ENCODE results near the gene PSPH.
A peak's percentile ranks its signal among the peaks of the same experiment; 100 is the strongest.
"Not testable (repeated sequence)": the region's sequence is repeated elsewhere in the genome, so short reads cannot be mapped to it uniquely, and the experiment has no call there.

The PSPH gene

GRCh38 chr7:56062382-56062781, 11.1 kb upstream of the PSPH start:
- DNase-seq, result no peak

GRCh38 chr7:56053993-56054392, 2.7 kb upstream of the PSPH start:
- DNase-seq, result no peak

GRCh38 chr7:56053379-56053778, 2.1 kb upstream of the PSPH start:
- no peak for DNase-seq

- DNase-seq, result no peak
Observed at GRCh38 chr7:56051053-56051338, 248 bp downstream of the PSPH start.

- not testable (repeated sequence) for DNase-seq
Observed at GRCh38 chr7:56048763-56049162, 2.5 kb downstream of the PSPH start.

GRCh38 chr7:56048245-56048644, 3.0 kb downstream of the PSPH start:
- no peak for DNase-seq

- not testable (repeated sequence) for DNase-seq
Observed at GRCh38 chr7:56047446-56048116, 3.7 kb downstream of the PSPH start.

- DNase-seq, result no peak
Observed at GRCh38 chr7:56046721-56047445, 4.4 kb downstream of the PSPH start.

GRCh38 chr7:56045758-56046157, 5.5 kb downstream of the PSPH start:
- not testable (repeated sequence) for DNase-seq

- no peak for DNase-seq
Observed at GRCh38 chr7:56040730-56041129, 10.5 kb downstream of the PSPH start.

- peak; percentile 90 for DNase-seq
Observed at GRCh38 chr7:56033671-56034432, 17.4 kb downstream of the PSPH start.

GRCh38 chr7:56032578-56032977, 18.7 kb downstream of the PSPH start:
- not testable (repeated sequence) for DNase-seq

GRCh38 chr7:56031556-56031955, 19.7 kb downstream of the PSPH start:
- not testable (repeated sequence) for DNase-seq

- no peak for DNase-seq
Observed at GRCh38 chr7:56030340-56030739, 20.9 kb downstream of the PSPH start.

- DNase-seq, result no peak
Observed at GRCh38 chr7:56028942-56029630, 22.2 kb downstream of the PSPH start.

GRCh38 chr7:56026538-56026937, 24.7 kb downstream of the PSPH start:
- DNase-seq, result no peak

GRCh38 chr7:56023500-56023899, 27.7 kb downstream of the PSPH start:
- DNase-seq, result no peak

GRCh38 chr7:56019501-56019900, 31.7 kb downstream of the PSPH start:
- DNase-seq, result no peak

- not testable (repeated sequence) for DNase-seq
Observed at GRCh38 chr7:56017015-56017414, 34.2 kb downstream of the PSPH start.

- no peak for DNase-seq
Observed at GRCh38 chr7:56009695-56010094, 41.5 kb downstream of the PSPH start.

- DNase-seq, result no peak
Observed at GRCh38 chr7:56007891-56008290, 43.4 kb downstream of the PSPH start.

- DNase-seq, result no peak
Observed at GRCh38 chr7:56007167-56007652, 44.0 kb downstream of the PSPH start.

- DNase-seq, result no peak
Observed at GRCh38 chr7:56003749-56004148, 47.5 kb downstream of the PSPH start.

Data from CD4-positive, alpha-beta T cell treated with Interleukin-17A for 4 hours (primary cell).